Stimulated activated CD4-positive, alpha-beta T cell treated with anti-CD3 and anti-CD28 coated beads, Interleukin-12 subunit alpha, Interleukin-12 subunit beta, amount 100 ng/mL, for 48 hours (primary cell): Measurements from ENCODE around the gene CYFIP1.
"Not testable (repeated sequence)": the region's sequence is repeated elsewhere in the genome, so short reads cannot be mapped to it uniquely, and the experiment has no call there.

Source experiments
- DNase-seq, 3 donors: peaks; one replicate each; pipeline ENCODE4 v3.0.0-alpha.2; 2020; ENCODE audit warnings: low read depth in 2 of 3, low spot score in 1 of 3

CYFIP1 gene

GRCh38 chr15:22980189-22981050 is at the start of gene CYFIP1:
CYFIP1 (minus strand) TSS chr15:22980368; CDS start chr15:22947285, 33,083 bp downstream.
- peak in 1 of 3 donors; percentile 40 for DNase-seq

- DNase-seq: no peak
Measured at GRCh38 chr15:23026218-23026617, 46.0 kb upstream of the CYFIP1 start.

GRCh38 chr15:23022156-23022555 is 42.0 kb upstream of the CYFIP1 start:
- DNase-seq: no peak

- no peak for DNase-seq
Measured at GRCh38 chr15:23014394-23015000, 34.3 kb upstream of the CYFIP1 start.

DNA sequence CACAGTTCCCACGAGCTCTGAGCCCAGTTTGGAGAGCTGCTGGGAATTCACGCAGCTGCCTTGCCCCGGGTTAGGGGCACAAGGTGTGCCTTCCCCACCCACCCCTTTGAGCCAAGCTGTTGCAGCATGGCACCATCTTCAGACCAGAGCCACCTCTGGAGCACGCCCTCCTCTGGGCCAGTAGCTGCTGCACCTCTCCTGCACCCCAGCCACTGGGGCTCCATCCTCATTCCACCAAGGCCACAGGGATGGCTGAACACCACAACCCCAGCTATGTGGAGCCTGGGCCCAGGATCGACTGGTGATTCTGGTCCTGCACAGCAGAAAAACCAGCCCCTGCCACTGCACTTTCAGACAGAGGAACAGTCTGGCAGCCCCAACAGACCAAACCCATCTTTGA is 33.5 kb upstream of the CYFIP1 start:
- DNase-seq: no peak

- not testable (repeated sequence) for DNase-seq
Measured at GRCh38 chr15:23012616-23013015, 32.4 kb upstream of the CYFIP1 start.

DNA sequence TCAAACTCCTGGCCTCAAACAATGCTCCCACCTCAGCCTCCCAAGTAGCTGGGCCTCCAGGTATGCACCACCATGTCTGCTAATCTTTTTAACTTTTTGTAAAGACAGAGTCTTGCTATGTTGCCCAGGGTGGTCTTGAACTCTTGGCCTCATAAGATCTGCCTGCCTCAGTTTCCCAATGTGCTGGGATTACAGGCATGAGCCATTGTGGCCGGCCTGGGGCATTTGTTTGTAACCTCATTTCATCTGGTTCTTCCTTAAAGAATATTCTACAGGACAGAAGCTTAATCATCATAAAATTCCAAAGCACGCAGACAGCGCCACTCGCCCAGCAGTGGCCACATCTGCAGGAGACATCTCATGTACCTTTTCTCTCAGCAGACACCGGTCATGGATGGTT is 23.6 kb upstream of the CYFIP1 start:
- DNase-seq: no peak

DNA sequence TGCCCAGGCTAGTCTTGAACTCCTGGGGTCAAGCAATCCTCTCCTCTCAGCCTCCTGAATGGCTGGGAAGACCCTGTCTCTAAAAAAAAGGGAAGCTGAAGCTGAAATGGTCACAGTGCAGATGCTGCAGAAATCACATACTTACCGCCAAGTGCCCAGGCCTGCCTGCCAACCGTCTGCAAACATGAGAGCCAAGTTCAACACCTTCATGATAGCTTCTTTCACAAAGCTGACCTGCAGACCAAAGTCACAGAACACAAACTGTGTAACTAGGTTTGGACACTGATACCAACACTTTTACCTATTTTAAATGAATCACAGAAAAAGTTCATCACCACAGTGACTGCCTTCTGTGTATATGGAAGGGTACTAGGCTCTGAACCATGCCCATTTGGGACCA is 22.8 kb upstream of the CYFIP1 start:
- DNase-seq: no peak

DNA sequence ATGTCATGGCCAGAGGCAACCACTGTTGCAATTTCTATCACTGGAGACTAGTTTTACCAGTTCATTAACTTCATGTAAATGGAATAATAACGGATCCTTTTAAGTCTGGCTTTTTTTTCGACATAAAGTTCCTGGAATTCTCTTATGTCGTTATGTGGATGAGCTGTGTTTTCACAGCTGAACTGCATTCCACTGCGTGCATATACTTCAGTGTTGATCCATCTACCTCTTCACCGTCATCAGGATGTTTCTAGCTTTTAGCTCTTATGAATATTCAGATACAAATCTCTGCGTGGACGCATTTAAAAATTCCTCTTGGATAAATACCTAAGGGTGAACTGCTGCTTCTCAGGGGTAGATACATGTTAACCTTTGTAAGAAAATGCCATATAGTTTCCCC is 15.6 kb upstream of the CYFIP1 start:
- DNase-seq: no peak

DNA sequence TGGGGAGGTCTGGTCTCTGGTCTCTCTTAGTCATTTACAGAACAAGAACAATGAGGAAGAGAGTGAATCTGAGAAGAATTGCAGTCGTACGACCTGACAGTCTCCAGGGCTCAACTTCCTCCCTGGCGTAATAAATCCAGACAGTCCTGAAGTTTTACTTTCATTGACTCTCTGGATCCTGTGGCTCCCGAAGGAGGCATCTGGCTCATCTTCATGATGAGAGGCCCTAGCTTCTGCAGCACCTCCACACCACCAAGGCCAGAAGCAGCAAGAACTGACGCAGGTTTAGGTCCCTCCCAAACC is 11.8 kb upstream of the CYFIP1 start:
- DNase-seq: no peak

DNA sequence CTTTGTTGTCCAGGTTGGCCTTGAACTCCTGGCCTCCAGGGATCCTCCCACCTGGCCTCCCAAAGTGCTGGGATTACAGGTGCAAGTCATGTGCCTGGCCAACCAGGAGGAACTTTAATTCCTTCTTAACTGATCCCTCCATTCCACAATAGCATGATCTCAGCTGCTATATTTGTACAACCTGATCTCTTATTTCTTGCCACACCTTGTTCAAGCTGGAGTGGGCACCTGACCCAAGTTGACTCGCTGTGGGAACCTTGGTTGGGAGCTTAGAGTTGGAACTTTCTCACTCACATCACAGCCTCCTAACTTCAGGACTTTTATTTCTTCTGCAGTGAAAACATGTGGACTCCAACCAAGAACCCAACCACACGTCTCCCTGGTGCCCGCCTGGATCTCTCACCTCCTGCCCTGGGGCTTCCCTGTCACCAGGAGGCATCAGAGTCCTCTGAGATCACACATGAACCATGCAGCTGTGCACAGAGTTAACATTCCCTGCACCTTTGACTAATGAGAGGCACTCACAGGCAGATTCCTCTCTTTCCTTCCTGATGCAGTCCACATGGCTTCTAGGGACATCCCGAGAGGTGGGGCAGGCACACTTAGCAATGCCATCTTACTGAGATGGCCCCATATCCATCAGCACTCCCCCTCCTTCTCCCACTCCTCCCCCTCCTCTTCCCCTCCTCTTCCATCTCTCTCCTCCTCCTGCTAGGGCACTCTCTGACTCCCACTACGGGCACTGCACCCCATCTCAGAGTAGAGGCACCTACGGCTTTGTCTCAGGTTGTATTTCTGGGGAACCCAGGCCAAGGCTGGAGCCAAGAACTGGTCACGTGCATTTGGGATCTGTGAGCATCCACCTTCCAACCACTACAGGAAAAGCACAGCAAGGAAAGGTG is 9.7 kb upstream of the CYFIP1 start:
- no peak for DNase-seq

- DNase-seq: no peak
Measured at GRCh38 chr15:22988811-22989210, 8.6 kb upstream of the CYFIP1 start.

- DNase-seq: not testable (repeated sequence)
Measured at GRCh38 chr15:22981931-22982330, 1.8 kb upstream of the CYFIP1 start.

GRCh38 chr15:22981051-22981840 is 1.1 kb upstream of the CYFIP1 start:
- DNase-seq: no peak

- DNase-seq: peak in 2 of 3 donors; percentile 9 to 41
Measured at GRCh38 chr15:22979238-22980188, 655 bp downstream of the CYFIP1 start.

- DNase-seq: peak in 1 of 3 donors; percentile 3
Measured at GRCh38 chr15:22978691-22979237, 1.4 kb downstream of the CYFIP1 start.

DNA sequence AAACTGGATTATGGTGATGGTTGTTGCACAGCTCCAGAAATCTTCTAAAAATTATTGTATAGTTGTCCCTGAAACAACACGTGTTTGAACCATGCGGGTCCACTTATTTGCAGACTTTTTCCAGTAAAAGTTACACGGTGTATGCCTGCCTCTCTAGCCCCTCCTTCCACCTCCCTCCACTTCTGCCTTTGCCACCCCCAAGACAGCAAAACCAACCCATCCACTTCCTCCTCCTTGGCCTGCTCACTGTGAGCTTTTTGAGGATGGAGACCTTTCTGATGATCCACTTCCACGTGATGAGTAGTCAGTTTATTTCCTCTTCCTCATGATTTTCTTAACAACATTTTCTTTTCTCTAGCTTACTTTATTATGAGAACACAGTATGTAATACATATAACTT is 5.4 kb downstream of the CYFIP1 start:
- no peak for DNase-seq

DNA sequence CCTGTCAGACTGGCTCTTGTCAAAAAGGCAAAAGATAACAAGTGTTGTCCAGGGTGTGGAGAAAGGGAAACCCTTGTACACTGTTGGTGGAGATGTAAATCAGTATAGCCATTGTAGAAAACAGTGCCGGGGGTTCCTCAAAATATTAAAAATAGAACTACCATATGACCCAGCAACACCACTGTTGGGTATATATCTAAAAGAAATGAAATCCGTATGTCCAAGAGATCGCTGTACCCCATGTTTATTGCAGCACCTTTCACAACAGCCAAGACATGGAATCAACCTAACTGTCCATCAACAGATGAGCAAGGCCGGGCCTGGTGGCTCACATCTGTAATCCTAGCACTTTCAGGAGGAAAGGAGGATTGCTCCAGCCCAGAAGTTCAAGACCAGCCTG is 6.2 kb downstream of the CYFIP1 start:
- no peak for DNase-seq

DNA sequence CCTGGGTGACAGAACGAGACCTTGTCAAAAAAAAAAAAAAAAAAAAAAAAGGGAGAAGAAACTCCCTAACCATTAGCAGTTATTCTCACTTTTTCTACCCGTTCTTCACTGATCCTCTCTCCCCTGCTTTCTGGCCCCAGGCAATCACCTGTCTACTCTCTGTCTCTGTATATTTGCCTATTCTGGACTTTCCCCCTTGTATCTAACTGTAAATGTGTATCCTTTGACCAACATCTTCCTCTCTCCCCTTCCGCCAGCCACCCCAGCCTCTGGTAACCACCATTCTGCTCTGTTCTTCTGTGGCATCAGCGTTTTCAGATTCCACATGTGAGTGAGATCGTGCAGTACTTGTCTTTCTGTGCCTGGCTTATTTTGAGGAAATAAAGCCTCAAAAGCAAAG is 6.9 kb downstream of the CYFIP1 start:
- DNase-seq: no peak

DNA sequence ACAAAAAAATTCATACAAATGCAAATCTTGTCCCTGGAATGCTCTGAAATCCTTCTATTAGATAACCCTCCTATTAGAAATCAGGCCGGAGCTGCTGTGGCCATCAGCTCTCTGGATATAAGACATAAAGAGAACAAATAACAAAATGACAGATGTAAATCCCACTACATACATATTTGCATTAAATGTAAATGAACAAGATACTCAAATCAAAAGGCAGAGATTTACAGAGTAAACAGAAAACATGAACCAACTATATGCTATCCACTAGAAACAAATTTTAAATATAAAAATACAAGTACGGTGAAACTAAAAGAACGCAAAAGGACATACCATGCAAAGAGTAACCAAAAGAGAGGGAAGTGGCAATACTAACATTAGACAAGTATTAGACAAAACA is 10.7 kb downstream of the CYFIP1 start:
- no peak for DNase-seq
